Raji (cell line): ENCODE results near the gene NUP160.

ENCODE experiments used
- POLR2A ChIP-seq: IDR thresholded peaks from 2 replicates; pipeline ENCODE4 v1.6.1; 2011; ENCODE audit warnings: low read depth, low read length, control low read depth; ENCODE audit not compliant: insufficient read depth

Gene NUP160

GRCh38 chr11:47863189-47863897 lies 15.2 kb upstream of the NUP160 start:
- TF ChIP-seq POLR2A: no peak

GRCh38 chr11:47861728-47862127 lies 13.6 kb upstream of the NUP160 start:
- no peak for TF ChIP-seq POLR2A

- no peak for TF ChIP-seq POLR2A
These were observed 12.4 kb upstream of the NUP160 start for GRCh38 chr11:47860536-47860935.

- no peak for TF ChIP-seq POLR2A
These were observed 9.9 kb upstream of the NUP160 start for GRCh38 chr11:47857892-47858543.

GRCh38 chr11:47857485-47857884 lies 9.3 kb upstream of the NUP160 start:
- no peak for TF ChIP-seq POLR2A

- no peak for TF ChIP-seq POLR2A
These were observed 8.0 kb upstream of the NUP160 start for GRCh38 chr11:47856186-47856585.

GRCh38 chr11:47854667-47855066 lies 6.5 kb upstream of the NUP160 start:
- no peak for TF ChIP-seq POLR2A

- no peak for TF ChIP-seq POLR2A
These were observed 3.9 kb upstream of the NUP160 start for GRCh38 chr11:47852053-47852452.

GRCh38 chr11:47850337-47850736 lies 2.2 kb upstream of the NUP160 start:
- TF ChIP-seq POLR2A: no peak

- no peak for TF ChIP-seq POLR2A
These were observed 578 bp upstream of the NUP160 start for GRCh38 chr11:47848700-47849155.

GRCh38 chr11:47847537-47847891 lies 636 bp downstream of the NUP160 start:
- no peak for TF ChIP-seq POLR2A

GRCh38 chr11:47846998-47847397 lies 1.2 kb downstream of the NUP160 start:
- TF ChIP-seq POLR2A: no peak

- no peak for TF ChIP-seq POLR2A
These were observed 4.6 kb downstream of the NUP160 start for GRCh38 chr11:47843361-47844055.

GRCh38 chr11:47842749-47843148 lies 5.4 kb downstream of the NUP160 start:
- TF ChIP-seq POLR2A: no peak

GRCh38 chr11:47837929-47838328 lies 10.2 kb downstream of the NUP160 start:
- TF ChIP-seq POLR2A: no peak

GRCh38 chr11:47837292-47837691 lies 10.9 kb downstream of the NUP160 start:
- TF ChIP-seq POLR2A: no peak
